DMS114 treated with DMSO at 0.1 percent for 48 hours (cell line): ENCODE results near the gene MT1F.
"Not testable (repeated sequence)": the region's sequence is repeated elsewhere in the genome, so short reads cannot be mapped to it uniquely, and the experiment has no call there.

Source experiments
- DNase-seq: peaks from one replicate; lab custom pipeline; 2025; ENCODE audit not compliant: unreplicated experiment; lab: John Stamatoyannopoulos, UW

MT1F gene

GRCh38 chr16:56643080-56643778, 14.5 kb upstream of the MT1F start:
- DNase-seq: no peak

GRCh38 chr16:56643833-56644232, 13.9 kb upstream of the MT1F start:
- no peak for DNase-seq

GRCh38 chr16:56645311-56645710, 12.4 kb upstream of the MT1F start:
- no peak for DNase-seq

GRCh38 chr16:56645838-56646237, 11.9 kb upstream of the MT1F start:
- DNase-seq: no peak

- no peak for DNase-seq
Measured at GRCh38 chr16:56647641-56648431, 9.9 kb upstream of the MT1F start.

- DNase-seq: no peak
Measured at GRCh38 chr16:56649271-56649670, 8.5 kb upstream of the MT1F start.

GRCh38 chr16:56649820-56650219, 7.9 kb upstream of the MT1F start:
- no peak for DNase-seq

GRCh38 chr16:56651586-56651985, 6.2 kb upstream of the MT1F start, which contains the start of gene MT1B:
MT1B (plus strand) TSS chr16:56651886; CDS start chr16:56651954, 68 bp downstream.
- no peak for DNase-seq

GRCh38 chr16:56652600-56652999, 5.2 kb upstream of the MT1F start:
- no peak for DNase-seq

- no peak for DNase-seq
Measured at GRCh38 chr16:56653218-56653617, 4.5 kb upstream of the MT1F start.

GRCh38 chr16:56658327-56658875, 642 bp downstream of the MT1F start:
- DNase-seq: no peak

- DNase-seq: no peak
Measured at GRCh38 chr16:56662357-56663354, 4.9 kb downstream of the MT1F start.

- no peak for DNase-seq
Measured at GRCh38 chr16:56664506-56664905, 6.7 kb downstream of the MT1F start.

- not testable (repeated sequence) for DNase-seq
Measured at GRCh38 chr16:56665286-56666261, 7.8 kb downstream of the MT1F start.

GRCh38 chr16:56667581-56668571, 10.1 kb downstream of the MT1F start, which contains the start of gene MT1G:
MT1G (minus strand) TSS chr16:56668065; CDS start chr16:56667993, 72 bp downstream.
- no peak for DNase-seq

GRCh38 chr16:56669005-56669839, 11.5 kb downstream of the MT1F start, which contains the start of gene MT1H:
MT1H (plus strand) TSS chr16:56669814; CDS start chr16:56669885, 71 bp downstream.
- no peak for DNase-seq

GRCh38 chr16:56669840-56670619, 12.3 kb downstream of the MT1F start:
- DNase-seq: no peak
